ENCODE data around the gene TRIM40.
"Not testable (repeated sequence)": the region's sequence is repeated elsewhere in the genome, so short reads cannot be mapped to it uniquely, and the experiment has no call there.

TRIM40 gene

DNA sequence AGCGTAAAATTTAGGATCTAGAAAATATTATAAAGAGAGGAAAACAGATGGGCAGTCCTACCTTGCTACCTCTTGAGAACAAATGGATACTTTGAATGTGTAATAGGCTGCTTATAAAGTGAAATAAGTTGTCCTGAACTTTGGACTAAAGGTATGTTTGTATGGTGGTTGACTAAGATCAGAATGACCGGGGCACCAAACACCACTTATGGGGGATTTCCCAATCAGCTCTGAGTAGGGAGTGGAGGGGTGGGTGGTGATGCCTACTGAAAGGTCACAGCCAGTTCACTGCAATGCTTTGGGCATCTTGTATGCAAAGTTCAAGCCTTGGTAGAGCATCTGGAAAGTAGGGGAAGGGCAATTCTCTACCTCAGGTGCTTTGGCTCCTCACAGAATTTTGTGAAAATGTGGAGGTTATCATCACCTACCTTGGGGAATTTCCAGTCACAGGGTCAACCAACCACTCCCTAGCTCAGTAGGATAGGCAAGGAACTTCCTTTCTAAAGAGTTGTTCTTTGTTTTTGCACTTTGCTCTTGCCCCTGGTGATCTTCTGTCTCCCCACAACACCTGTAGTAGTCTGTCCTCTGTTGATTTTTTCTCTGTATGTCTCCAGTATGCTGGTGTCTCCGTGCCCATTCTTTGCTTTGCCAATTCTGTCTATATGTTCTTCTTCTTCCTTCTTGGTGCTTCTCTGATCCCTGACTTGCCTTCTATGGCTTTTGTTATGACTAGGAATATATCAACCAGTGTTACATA lies 22.8 kb upstream of the TRIM40 start, which contains the start of gene TRIM31:
TRIM31 (minus strand) TSS at position 88 of the 757 bp plus-strand sequence. CDS start 285 bp downstream, outside the sequence.
- DNase-seq (ENCODE audit: extremely low read depth in 1 of 2, low read depth in 1 of 2), result no peak

DNA sequence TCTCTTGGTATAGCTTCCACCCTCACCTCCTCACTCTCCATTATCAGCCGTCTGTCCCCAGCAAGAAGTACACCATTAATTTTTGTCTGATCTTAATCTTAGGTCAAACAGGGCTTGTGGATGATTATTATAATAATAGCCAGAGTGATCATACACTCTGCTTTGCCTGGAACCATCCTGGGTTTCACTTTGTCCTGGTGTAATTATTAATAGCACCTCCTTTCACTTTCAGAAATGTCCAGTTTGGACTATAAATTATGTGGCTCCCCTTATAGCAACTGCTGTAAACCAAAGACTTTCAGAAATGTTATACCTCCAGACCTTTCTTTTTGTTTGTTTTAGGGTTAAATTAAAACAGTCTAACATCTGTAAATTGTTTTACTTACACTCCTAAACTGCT lies 22.1 kb upstream of the TRIM40 start:
- DNase-seq (ENCODE audit: extremely low read depth in 1 of 2, low read depth in 1 of 2), result no peak

DNA sequence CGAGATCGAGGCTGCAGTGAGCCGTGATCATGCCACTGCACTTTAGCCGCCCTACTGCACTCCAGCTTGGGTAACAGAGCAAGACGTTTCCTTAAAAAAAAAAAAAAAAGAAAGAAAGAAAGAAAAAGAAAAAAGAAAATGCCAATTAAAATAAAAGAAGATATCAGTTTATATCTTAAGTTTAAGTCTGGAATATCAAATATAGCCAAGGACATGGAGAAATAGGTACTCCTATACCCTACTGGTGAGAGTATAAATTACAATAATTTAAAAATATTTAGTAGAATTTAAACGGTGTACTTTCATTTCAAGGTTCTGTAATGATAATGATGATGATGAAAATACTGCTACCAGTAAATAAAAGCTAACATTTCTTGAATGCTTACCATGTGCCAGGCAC lies 19.2 kb upstream of the TRIM40 start:
- no peak for DNase-seq (ENCODE audit: extremely low read depth in 1 of 2, low read depth in 1 of 2)

GRCh38 chr6:30118691-30119090 lies 17.2 kb upstream of the TRIM40 start:
- not testable (repeated sequence) for DNase-seq (ENCODE audit: extremely low read depth in 1 of 2, low read depth in 1 of 2)

DNA sequence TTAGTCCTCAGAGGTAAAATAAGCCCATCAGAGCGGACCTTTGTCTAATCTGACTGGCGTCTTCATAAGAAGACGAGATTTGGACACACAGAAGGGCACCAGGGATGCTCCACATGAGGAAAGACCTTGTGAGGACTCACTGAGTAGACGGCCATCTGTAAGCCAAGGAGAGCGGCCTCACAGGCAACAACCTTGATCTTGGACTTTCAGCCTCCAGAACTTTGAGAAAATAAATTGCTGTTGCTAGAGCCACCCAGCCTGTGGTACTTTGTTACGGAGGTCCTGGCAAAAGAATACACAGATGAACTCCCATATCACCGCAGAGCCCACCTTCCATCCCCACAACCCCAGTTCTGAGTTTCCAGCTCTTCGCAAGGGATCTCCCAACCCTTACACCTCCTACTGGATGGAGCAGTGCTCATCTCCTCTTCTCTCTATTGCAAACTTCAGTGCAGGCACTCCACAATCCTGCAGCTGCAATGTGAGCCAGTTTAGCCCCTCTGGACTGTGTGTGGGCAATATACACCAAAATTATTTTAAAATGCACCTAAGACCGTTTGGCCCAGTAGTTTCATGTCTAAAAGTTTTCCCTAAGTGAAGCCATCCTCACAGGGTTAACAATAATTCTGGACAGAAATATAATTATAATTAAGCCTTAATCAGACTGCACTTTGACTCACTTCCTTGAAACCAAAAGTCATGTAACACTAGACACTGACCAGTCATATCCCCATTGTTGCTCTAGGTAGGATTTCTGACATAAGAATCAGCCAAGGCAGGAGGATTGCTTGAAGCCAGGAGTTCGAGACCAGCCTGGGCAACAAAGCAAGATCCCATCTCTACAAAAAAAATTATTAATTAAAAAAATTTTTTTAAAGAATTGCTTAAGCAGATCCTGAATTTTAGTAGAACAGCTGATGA lies 14.2 kb upstream of the TRIM40 start:
- no peak for DNase-seq (ENCODE audit: extremely low read depth in 1 of 2, low read depth in 1 of 2)

DNA sequence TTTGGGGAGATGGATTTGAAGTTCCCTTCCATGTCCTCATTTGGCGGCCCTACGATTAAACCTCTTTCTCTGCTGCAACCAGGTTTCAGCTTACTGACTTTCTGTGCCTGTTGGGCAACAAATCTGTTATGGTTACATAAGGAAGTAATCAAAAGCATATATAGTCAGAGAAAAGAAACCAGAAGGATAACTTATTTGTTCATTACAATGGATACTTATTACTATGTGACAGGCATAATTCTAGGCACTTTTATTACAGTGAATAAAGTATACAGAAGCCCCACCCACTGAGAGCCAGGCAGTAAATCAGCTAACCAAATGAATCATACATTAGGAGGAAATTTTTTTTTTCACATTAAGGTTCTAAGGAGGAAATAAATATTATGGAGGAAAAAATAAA lies 13.4 kb upstream of the TRIM40 start:
- DNase-seq (ENCODE audit: extremely low read depth in 1 of 2, low read depth in 1 of 2), result no peak

- no peak for DNase-seq (ENCODE audit: extremely low read depth in 1 of 2, low read depth in 1 of 2)
Measured at GRCh38 chr6:30127238-30128093, 8.5 kb upstream of the TRIM40 start.

- no peak for DNase-seq (ENCODE audit: extremely low read depth in 1 of 2, low read depth in 1 of 2)
Measured at GRCh38 chr6:30129265-30130178, 6.4 kb upstream of the TRIM40 start.

- no peak for DNase-seq (ENCODE audit: extremely low read depth in 1 of 2, low read depth in 1 of 2)
Measured at GRCh38 chr6:30130179-30130679, 5.7 kb upstream of the TRIM40 start.

- DNase-seq (ENCODE audit: extremely low read depth in 1 of 2, low read depth in 1 of 2), result peak; percentile 31 to 42
Measured at GRCh38 chr6:30130887-30131862, 4.8 kb upstream of the TRIM40 start.

- DNase-seq (ENCODE audit: extremely low read depth in 1 of 2, low read depth in 1 of 2), result no peak
Measured at GRCh38 chr6:30131947-30132497, 3.9 kb upstream of the TRIM40 start.

DNA sequence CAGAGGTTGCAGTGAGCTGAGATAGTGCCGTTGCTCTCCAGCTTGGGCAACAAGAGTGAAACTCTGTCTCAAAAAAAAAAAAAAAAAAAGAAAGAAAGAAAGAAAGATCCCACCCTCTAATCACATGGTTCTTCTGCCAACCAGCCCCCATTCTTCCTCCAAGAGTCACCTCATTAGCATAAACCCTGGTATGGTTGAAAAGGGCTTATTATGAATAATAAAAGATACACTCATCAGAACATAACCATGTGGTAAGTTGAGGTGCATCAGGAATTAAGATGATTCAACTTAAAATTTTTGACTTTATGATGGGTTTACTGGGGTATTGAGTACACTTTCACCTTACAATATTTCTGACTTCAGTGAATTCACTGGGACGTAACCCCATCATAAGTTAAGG lies 793 bp upstream of the TRIM40 start:
- no peak for DNase-seq (ENCODE audit: extremely low read depth in 1 of 2, low read depth in 1 of 2)

GRCh38 chr6:30136570-30137286 lies 788 bp downstream of the TRIM40 start:
- no peak for DNase-seq (ENCODE audit: extremely low read depth in 1 of 2, low read depth in 1 of 2)

- DNase-seq (ENCODE audit: extremely low read depth in 1 of 2, low read depth in 1 of 2), result not testable (repeated sequence)
Measured at GRCh38 chr6:30140240-30140639, 4.3 kb downstream of the TRIM40 start.

GRCh38 chr6:30142665-30143064 lies 6.7 kb downstream of the TRIM40 start:
- no peak for DNase-seq (ENCODE audit: extremely low read depth in 1 of 2, low read depth in 1 of 2)

GRCh38 chr6:30143780-30144179 lies 7.8 kb downstream of the TRIM40 start:
- no peak for DNase-seq (ENCODE audit: extremely low read depth in 1 of 2, low read depth in 1 of 2)

DNA sequence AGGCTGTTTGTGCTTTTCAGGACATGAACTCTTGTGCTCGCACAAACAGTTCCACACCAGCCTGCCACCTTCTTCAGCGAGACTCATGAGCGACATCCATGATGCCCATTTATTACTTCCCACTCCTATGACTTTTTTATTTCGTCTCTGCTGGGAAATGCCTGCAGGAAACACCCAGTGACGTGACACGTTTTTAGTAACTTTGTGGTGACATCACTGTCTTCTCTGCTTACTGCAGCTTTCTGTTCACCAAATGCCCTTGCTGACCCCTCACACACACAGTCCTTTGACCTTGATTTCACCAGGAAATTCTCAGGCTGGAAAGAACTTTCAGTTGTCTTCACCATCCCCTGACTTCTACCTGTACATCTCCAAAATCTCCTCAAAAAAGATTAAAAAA lies 8.9 kb downstream of the TRIM40 start:
- no peak for DNase-seq (ENCODE audit: extremely low read depth in 1 of 2, low read depth in 1 of 2)

DNA sequence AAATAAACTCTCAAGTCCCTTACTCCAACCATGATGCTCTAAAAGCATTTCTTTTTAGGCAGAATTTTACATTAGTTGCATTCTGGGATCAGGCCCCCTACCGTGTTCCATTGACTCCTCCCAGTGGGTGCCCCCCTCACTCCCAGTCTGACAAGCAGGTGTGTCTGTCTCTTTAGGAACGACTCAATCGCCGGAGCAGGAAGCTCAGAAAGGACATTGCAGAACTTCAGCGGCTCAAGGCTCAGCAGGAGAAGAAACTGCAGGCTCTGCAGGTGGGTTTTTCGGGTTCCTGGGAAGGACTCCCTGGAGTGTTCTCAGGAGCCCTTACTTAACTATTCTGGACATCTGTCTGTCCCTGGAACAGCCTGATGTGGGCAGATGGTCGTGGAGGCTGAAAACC lies 9.9 kb downstream of the TRIM40 start:
- no peak for DNase-seq (ENCODE audit: extremely low read depth in 1 of 2, low read depth in 1 of 2)

Data from activated CD8-positive, alpha-beta memory T cell treated with anti-CD3 and anti-CD28 coated beads for 1 hour (primary cell).